DND-41 (cell line): ENCODE results near the gene MIEF2.

Experiments
- ATAC-seq: fragments of 200-7000 bp; cut with Tn5 transposase; 3 replicates; pipeline ENCODE4 v1.9.1; 2021; ENCODE audit warnings: low read depth; ENCODE audit not compliant: insufficient read depth
- DNase-seq: peaks from one replicate; pipeline ENCODE4 v3.0.0-alpha.2; 2020
- H2AFZ ChIP-seq: 2 replicates; pipeline ENCODE4 v1.6.0; 2012; ENCODE audit warnings: low read depth, low read length
- H3K27ac ChIP-seq: 2 replicates; pipeline ENCODE4 v1.5.1; 2012; ENCODE audit warnings: low read length, inconsistent platforms
- H3K27me3 ChIP-seq: fragments of 200-600 bp; sonication (generic); 2 replicates; pipeline ENCODE4 v1.6.0; 2012; ENCODE audit warnings: low read length, mild to moderate bottlenecking, inconsistent platforms; ENCODE audit not compliant: insufficient read depth, poor library complexity
- H3K36me3 ChIP-seq: 2 replicates; pipeline ENCODE4 v1.5.1; 2012; ENCODE audit warnings: low read length, inconsistent platforms; ENCODE audit not compliant: insufficient read depth
- H3K4me1 ChIP-seq: 2 replicates; pipeline ENCODE4 v1.5.1; 2012; ENCODE audit warnings: mild to moderate bottlenecking, low read length; ENCODE audit not compliant: insufficient read depth
- H3K4me2 ChIP-seq: 2 replicates; pipeline ENCODE4 v1.6.0; 2012; ENCODE audit warnings: mild to moderate bottlenecking, moderate library complexity, low read length, inconsistent platforms; ENCODE audit not compliant: insufficient read depth
- H3K4me3 ChIP-seq, 2 experiments: fragments of 200-600 bp in 1 of 2; shearing (Covaris generic) in 1 of 2; 2 replicates each; pipeline ENCODE4 v1.5.1; 2012 to 2016; ENCODE audit warnings: inconsistent platforms in 2 of 2, low read length in 2 of 2, mild to moderate bottlenecking in 2 of 2, low read depth in 1 of 2, moderate library complexity in 1 of 2
- H3K79me2 ChIP-seq: 2 replicates; pipeline ENCODE4 v1.6.0; 2012; ENCODE audit warnings: low read length, inconsistent platforms; ENCODE audit not compliant: insufficient read depth
- H3K9ac ChIP-seq: 2 replicates; pipeline ENCODE4 v1.6.0; 2012; ENCODE audit warnings: low read depth, mild to moderate bottlenecking, inconsistent platforms, low read length, moderate library complexity
- H3K9me3 ChIP-seq: 2 replicates; pipeline ENCODE4 v1.5.1; 2012; ENCODE audit warnings: low read length, moderate library complexity, mild to moderate bottlenecking, inconsistent platforms; ENCODE audit not compliant: insufficient read depth, severe bottlenecking
- H4K20me1 ChIP-seq: 2 replicates; pipeline ENCODE4 v1.6.0; 2012; ENCODE audit warnings: low read length; ENCODE audit not compliant: insufficient read depth
- CTCF ChIP-seq: IDR thresholded peaks from 2 replicates; pipeline ENCODE4 v1.5.1; 2012; ENCODE audit warnings: borderline replicate concordance, low read length, moderate library complexity, mild to moderate bottlenecking; ENCODE audit not compliant: poor library complexity, severe bottlenecking; ENCODE audit errors: extremely low read depth
- EZH2 ChIP-seq: IDR thresholded peaks from 3 replicates; pipeline ENCODE4 v1.6.1; 2012; ENCODE audit warnings: borderline replicate concordance, low read depth, mild to moderate bottlenecking, moderate library complexity, low read length, inconsistent platforms; ENCODE audit not compliant: severe bottlenecking

MIEF2 gene

GRCh38 chr17:18270046-18270931, 9.8 kb downstream of the MIEF2 start:
- no peaks in the 10 kb centered on the region for H3K9me3 ChIP-seq
- peaks cover 17% of the 10 kb centered on the region; the same call in 1 of the 2 replicates for H4K20me1 ChIP-seq
- TF ChIP-seq CTCF (no peak), EZH2 (no peak)
- no peak for ATAC-seq
- no peak overlapping the region for H2AFZ ChIP-seq
- H3K4me2 ChIP-seq = no peak overlapping the region
- no peak overlapping the region for H3K27ac ChIP-seq
- no peaks in the 10 kb centered on the region for H3K4me1 ChIP-seq
- no peaks in the 10 kb centered on the region for H3K27me3 ChIP-seq
- H3K36me3 ChIP-seq = peaks cover 48% of the 10 kb centered on the region
- H3K79me2 ChIP-seq = no peaks in the 10 kb centered on the region
- DNase-seq = no peak
- no peak overlapping the region for H3K9ac ChIP-seq
- H3K4me3 ChIP-seq = no peak overlapping the region

GRCh38 chr17:18277076-18277475, 16.6 kb downstream of the MIEF2 start:
- Histone ChIP-seq H3K27me3 (no peaks in the 10 kb centered on the region), H3K9me3 (no peaks in the 10 kb centered on the region), H3K79me2 (no peaks in the 10 kb centered on the region), H2AFZ (no peak overlapping the region), H4K20me1 (peaks cover 11% of the 10 kb centered on the region; the same call in 1 of the 2 replicates), H3K36me3 (peaks cover 92% of the 10 kb centered on the region), H3K27ac (no peak overlapping the region), H3K4me1 (no peaks in the 10 kb centered on the region), H3K9ac (no peak overlapping the region), H3K4me3 (no peak overlapping the region), H3K4me2 (no peak overlapping the region)
- no peak for ATAC-seq
- no peak for DNase-seq
- TF ChIP-seq CTCF = no peak

- no peak overlapping the region for H3K4me3 ChIP-seq
- TF ChIP-seq EZH2 (no peak), CTCF (no peak)
- H3K27ac ChIP-seq = no peak overlapping the region
- H3K4me1 ChIP-seq = no peaks in the 10 kb centered on the region
- no peaks in the 10 kb centered on the region for H3K79me2 ChIP-seq
- H3K36me3 ChIP-seq = peaks cover 93% of the 10 kb centered on the region
- ATAC-seq (no peak), DNase-seq (no peak)
- no peak overlapping the region for H3K4me2 ChIP-seq
- H3K9ac ChIP-seq = no peak overlapping the region
- H2AFZ ChIP-seq = no peak overlapping the region
- H3K9me3 ChIP-seq = no peaks in the 10 kb centered on the region
- H4K20me1 ChIP-seq = peaks cover 15% of the 10 kb centered on the region; the same call in 1 of the 2 replicates
- H3K27me3 ChIP-seq = no peaks in the 10 kb centered on the region
Measured at GRCh38 chr17:18278867-18279266, 18.4 kb downstream of the MIEF2 start.
